MM.1S (cell line): ENCODE results near the gene MRLN.

Experiments used
- EZH2phosphoT487 ChIP-seq: fragments of 300-600 bp; sonication (generic); IDR thresholded peaks from 2 replicates; pipeline ENCODE4 v1.6.1; 2018; ENCODE audit warnings: antibody characterized with exemption, low read length
- TF ChIP-seq, protein P1 (sequence below): fragments of 300-600 bp; sonication (generic); IDR thresholded peaks from 2 replicates; pipeline ENCODE4 v1.5.1; 2016; ENCODE audit warnings: antibody characterized with exemption, low read length, mixed read lengths

DNA sequence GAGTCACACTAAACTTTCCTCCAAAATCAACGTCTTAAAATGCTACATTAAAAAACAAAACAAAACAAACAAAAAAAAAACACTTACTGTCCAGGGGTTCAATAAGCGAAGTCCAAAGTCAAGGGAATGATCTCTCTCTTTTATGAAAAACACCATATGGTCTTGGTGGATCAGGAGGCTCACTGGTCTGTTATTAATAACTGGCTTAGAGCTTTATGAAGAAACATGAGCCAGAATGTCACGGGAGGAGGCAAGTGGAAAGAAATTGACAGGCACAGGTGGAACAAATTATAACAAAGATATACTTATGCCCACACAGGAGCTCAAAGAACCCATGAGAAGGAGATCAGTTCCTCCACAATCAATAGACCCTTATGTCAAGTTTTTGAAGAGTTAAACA lies at the start of gene MRLN:
- TF ChIP-seq, protein P1, sequence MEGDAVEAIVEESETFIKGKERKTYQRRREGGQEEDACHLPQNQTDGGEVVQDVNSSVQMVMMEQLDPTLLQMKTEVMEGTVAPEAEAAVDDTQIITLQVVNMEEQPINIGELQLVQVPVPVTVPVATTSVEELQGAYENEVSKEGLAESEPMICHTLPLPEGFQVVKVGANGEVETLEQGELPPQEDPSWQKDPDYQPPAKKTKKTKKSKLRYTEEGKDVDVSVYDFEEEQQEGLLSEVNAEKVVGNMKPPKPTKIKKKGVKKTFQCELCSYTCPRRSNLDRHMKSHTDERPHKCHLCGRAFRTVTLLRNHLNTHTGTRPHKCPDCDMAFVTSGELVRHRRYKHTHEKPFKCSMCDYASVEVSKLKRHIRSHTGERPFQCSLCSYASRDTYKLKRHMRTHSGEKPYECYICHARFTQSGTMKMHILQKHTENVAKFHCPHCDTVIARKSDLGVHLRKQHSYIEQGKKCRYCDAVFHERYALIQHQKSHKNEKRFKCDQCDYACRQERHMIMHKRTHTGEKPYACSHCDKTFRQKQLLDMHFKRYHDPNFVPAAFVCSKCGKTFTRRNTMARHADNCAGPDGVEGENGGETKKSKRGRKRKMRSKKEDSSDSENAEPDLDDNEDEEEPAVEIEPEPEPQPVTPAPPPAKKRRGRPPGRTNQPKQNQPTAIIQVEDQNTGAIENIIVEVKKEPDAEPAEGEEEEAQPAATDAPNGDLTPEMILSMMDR: no peak
- TF ChIP-seq EZH2phosphoT487: no peak
